Measurements from ENCODE around the gene MYOZ1. TPM values are rescaled to one million over a fixed set of nuclear protein-coding genes. Genes with fewer than 3 reads are reported as not detected.

Gene MYOZ1
- total RNA-seq, 1 experiment from 2014 or later, result not detected

GRCh38 chr10:73591935-73592699 is 49.2 kb downstream of the MYOZ1 start:
- intact Hi-C loops (cut with micrococcal nuclease; ENCODE audit: unreplicated experiment) (no loop called here), in situ Hi-C loops (cut with HindIII; ENCODE audit: low pct_unique_long_range_greater_than_20kb, low sequenced_read_pairs) (no loop called here)
- H3K27me3 ChIP-seq (ENCODE audit: control insufficient read depth, insufficient read depth, low read length), result no peaks in the 10 kb centered on the region
- H3K4me1 ChIP-seq (ENCODE audit: control insufficient read depth, insufficient read depth, low read length), result peaks cover 35% of the 10 kb centered on the region
- peak; percentile 83 for DNase-seq (ENCODE audit: low read depth, low spot score)
- peak; percentile 91 for ATAC-seq
- no TSS peak for BruUV-seq (replicated peaks)
- no peaks in the 10 kb centered on the region for H3K9me3 ChIP-seq (ENCODE audit: control insufficient read depth, insufficient read depth, low read depth, low read length)
- CTCF ChIA-PET, result interaction anchor here (0.6 kb wide), 2 partner anchors 31 to 1098 kb away, joined by 9 to 12 read pairs; no protein-coding TSS in a partner anchor
- peak overlapping the region; percentile 84 for H3K27ac ChIP-seq (ENCODE audit: low read length)
- peak; percentile 94 for TF ChIP-seq TCF7L2 (IDR thresholded peaks at IDR 0.05; ENCODE audit: low read depth, low read length)
- TF ChIP-seq REST (IDR thresholded peaks at IDR 0.05; ENCODE audit: insufficient read depth in 1 of 2, low read depth in 2 of 2, low read length in 1 of 2), result no peak
- H3K36me3 ChIP-seq (ENCODE audit: control insufficient read depth, insufficient read depth, low read length), result no peaks in the 10 kb centered on the region
- POLR2A ChIA-PET, result interaction anchor here (0.6 to 1.5 kb wide), 4 partner anchors 9 to 336 kb away, joined by 5 to 13 read pairs (median 9); no protein-coding TSS in a partner anchor
- peak overlapping the region in 1 of 2 experiments; percentile 37; a peak in 2 of 4 replicates for H3K4me3 ChIP-seq (ENCODE audit: low read depth in 2 of 2, low read length in 2 of 2)

- intact Hi-C loops (cut with micrococcal nuclease; ENCODE audit: unreplicated experiment), result no loop called here
- peaks cover 44% of the 10 kb centered on the region for H3K4me1 ChIP-seq (ENCODE audit: control insufficient read depth, insufficient read depth, low read length)
- H3K36me3 ChIP-seq (ENCODE audit: control insufficient read depth, insufficient read depth, low read length), result no peaks in the 10 kb centered on the region
- H3K27me3 ChIP-seq (ENCODE audit: control insufficient read depth, insufficient read depth, low read length), result no peaks in the 10 kb centered on the region
- ChIA-PET POLR2A (interaction anchor here (0.5 to 1.5 kb wide), 3 partner anchors 10 to 20 kb away, joined by 5 to 10 read pairs (median 9); no protein-coding TSS in a partner anchor), CTCF (interaction anchor here (0.6 kb wide), 1 partner anchor 53 kb away, joined by 3 read pairs; no protein-coding TSS in a partner anchor)
- in situ Hi-C loops (cut with HindIII; ENCODE audit: low pct_unique_long_range_greater_than_20kb, low sequenced_read_pairs), result no loop called here
- TF ChIP-seq CTCF (IDR thresholded peaks at IDR 0.05), result no peak
- no peak for TF ChIP-seq REST (IDR thresholded peaks at IDR 0.05; ENCODE audit: insufficient read depth in 1 of 2, low read depth in 2 of 2, low read length in 1 of 2)
- no peak for TF ChIP-seq TCF7L2 (IDR thresholded peaks at IDR 0.05; ENCODE audit: low read depth, low read length)
- no peak for TF ChIP-seq POLR2AphosphoS5 (IDR thresholded peaks at IDR 0.05; ENCODE audit: low read depth, low read length)
- no peak for TF ChIP-seq SIN3A (IDR thresholded peaks at IDR 0.05; ENCODE audit: borderline replicate concordance, insufficient read depth, low read depth, low read length)
- BruUV-seq (replicated peaks), result TSS peak; percentile 15
- DNase-seq (ENCODE audit: low read depth, low spot score) (no peak), ATAC-seq (peak; percentile 87)
- peak within 1 kb of the TSS; percentile 84 for H3K27ac ChIP-seq (ENCODE audit: low read length)
- H3K4me3 ChIP-seq (ENCODE audit: low read depth in 2 of 2, low read length in 2 of 2), result peak within 1 kb of the TSS; percentile 13 to 37; a peak in 3 of 4 replicates
- H3K9me3 ChIP-seq (ENCODE audit: control insufficient read depth, insufficient read depth, low read depth, low read length), result no peaks in the 10 kb centered on the region
Measured at GRCh38 chr10:73590881-73591799, 50.1 kb downstream of the MYOZ1 start, which contains the start of gene USP54. TSS of gene USP54 (minus strand) at chr10:73591342. CDS start at chr10:73575658, 15,684 bp downstream.

Data from Panc1 (cell line).